COLO668 (cell line): Measurements from ENCODE around the gene MIER2.

Experiments
- DNase-seq: peaks from one replicate; lab custom pipeline; 2025; ENCODE audit not compliant: unreplicated experiment; lab: John Stamatoyannopoulos, UW

Gene MIER2

GRCh38 chr19:335486-336066 lies 9.0 kb downstream of the MIER2 start:
- DNase-seq = no peak

DNA sequence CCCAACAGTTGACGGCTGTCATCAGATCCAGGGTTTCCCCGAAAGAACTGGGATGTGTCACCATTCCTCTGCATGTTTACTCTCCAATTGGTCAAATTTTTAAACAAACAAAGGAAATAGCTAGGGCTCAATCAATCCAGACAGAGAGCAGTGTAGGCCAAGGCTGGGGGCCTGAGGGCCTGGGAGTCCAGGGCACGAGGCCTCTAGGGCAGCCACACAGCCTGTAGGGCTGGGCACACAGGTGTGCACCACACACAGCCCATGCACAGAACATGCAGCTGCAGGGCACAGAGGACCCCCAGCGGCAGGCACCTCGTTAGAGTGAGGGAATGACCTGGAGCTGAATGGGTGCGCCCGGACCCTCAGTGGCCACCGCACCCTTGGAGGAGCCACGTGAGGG lies 9.5 kb downstream of the MIER2 start:
- no peak for DNase-seq

GRCh38 chr19:334296-335071 lies 10.1 kb downstream of the MIER2 start:
- DNase-seq = no peak

GRCh38 chr19:330503-330902 lies 14.1 kb downstream of the MIER2 start:
- DNase-seq = no peak

DNA sequence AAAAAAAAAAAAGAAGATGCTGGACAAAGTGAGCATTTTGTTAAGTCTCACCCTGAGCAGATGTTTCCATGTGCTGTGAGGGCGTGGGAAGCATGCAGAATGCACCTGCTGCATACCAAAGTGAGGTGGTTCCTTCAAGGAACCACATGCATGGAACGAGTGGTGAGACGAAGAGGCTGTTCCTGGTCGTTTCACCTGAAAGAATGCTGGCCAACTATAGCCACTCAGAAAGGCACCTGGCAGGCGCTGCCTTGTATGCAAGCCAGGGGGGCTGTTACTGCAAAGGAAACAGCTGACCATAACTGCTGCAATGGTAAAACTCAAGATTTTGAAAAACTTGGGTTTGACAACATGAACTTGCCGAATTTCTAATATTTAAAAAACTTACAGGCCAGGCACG lies 14.7 kb downstream of the MIER2 start:
- no peak for DNase-seq

DNA sequence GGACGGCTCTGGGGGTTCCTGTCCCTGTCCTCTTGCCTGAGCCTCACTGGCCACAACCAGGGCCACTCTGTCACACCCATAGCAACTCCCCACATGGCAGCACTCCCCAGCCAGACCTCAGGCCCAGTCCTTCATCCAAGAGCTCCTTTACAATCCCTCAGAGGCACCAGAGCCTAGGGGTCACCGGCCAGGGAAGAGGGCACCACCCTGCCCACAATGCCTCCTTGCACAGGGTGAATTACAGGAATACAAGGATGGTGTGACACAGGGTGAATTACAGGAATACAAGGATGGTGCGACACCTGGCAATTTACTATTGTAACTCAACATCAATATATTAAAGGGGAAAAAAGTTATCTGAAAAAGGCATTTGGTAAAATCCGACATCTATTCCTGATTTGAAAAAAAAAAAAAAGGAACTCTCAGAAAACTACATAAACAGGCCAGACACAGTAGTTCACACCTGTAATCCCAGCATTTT lies 16.5 kb downstream of the MIER2 start:
- DNase-seq = no peak

- DNase-seq = no peak
These were observed 17.1 kb downstream of the MIER2 start for GRCh38 chr19:327291-328024.

DNA sequence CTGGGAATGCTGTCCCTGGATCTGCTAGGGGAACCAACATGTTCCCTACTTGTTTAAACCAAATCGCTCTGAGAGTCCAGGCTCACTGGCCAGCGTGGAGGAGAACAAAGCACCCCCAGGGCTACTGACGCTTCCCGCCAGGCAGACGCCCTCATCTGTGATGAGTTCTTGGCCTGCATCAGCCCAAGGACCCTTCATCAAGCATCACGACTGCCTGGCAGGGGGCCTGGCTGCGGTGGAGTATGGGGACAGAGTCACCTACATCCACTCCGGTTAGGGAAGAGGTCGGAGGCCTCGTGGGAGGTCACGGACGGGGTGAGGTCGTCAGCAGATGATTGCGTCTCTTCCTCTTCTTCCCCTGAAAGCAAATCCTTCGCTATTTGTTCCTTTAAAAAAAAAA lies 17.7 kb downstream of the MIER2 start:
- no peak for DNase-seq

DNA sequence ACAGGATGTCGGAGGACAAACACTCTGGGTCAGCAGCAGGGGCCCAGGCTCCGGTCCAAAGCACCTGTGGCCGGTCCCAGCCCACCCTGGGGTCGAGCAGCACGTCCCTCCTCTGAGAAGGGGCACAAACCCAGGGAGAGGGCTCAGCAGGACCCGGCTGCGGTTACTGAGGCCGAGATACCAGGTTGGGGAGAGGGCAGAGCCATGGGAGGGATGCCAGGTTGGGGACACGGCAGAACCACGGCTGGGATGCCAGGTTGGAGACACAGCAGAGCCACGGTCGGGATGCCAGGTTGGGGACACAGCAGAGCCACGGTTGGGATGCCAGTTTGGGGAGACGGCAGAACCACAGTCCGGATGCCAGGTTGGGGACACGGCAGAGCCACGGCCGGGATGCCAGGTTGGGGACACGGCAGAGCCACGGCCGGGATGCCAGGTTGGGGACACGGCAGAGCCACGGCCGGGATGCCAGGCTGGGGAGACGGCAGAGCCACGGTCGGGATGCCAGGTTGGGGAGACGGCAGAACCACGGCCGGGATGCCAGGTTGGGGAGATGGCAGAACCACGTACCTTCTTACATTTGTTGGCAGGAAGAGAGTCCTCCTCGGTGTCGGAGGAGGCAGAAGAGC lies 18.5 kb downstream of the MIER2 start:
- DNase-seq = no peak

- DNase-seq = no peak
These were observed 19.2 kb downstream of the MIER2 start for GRCh38 chr19:325173-325936.

- DNase-seq = no peak
These were observed 19.9 kb downstream of the MIER2 start for GRCh38 chr19:324716-325115.

DNA sequence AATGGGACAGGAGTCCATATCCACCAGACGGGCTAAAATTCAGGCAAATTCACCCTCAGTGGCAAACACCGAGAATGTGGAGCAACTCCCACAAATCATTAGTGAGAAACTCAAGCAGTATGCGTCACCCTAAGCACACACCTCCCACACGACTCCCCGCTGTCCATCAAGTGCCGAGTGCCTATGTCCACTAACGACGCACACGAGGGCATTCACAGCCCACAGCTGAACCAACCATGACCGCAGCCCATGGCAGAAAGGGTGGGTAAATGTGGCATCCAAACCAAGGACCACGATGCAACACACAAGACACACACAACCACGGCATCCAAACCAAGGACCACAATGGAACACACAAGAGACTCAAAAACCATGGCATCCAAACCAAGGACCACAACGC lies 22.0 kb downstream of the MIER2 start:
- no peak for DNase-seq

DNA sequence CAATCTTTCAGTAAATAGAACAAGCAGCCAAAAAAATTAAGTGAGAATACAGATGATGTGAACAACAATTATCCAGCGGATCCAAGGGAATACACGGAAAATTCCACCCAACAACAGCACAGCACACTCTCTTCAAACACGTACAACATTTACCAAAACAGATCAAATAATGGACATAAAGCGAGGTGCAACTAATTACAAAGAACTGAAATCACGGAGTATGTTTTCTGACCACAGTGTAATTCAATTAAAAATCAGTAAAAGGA lies 26.2 kb downstream of the MIER2 start:
- no peak for DNase-seq

DNA sequence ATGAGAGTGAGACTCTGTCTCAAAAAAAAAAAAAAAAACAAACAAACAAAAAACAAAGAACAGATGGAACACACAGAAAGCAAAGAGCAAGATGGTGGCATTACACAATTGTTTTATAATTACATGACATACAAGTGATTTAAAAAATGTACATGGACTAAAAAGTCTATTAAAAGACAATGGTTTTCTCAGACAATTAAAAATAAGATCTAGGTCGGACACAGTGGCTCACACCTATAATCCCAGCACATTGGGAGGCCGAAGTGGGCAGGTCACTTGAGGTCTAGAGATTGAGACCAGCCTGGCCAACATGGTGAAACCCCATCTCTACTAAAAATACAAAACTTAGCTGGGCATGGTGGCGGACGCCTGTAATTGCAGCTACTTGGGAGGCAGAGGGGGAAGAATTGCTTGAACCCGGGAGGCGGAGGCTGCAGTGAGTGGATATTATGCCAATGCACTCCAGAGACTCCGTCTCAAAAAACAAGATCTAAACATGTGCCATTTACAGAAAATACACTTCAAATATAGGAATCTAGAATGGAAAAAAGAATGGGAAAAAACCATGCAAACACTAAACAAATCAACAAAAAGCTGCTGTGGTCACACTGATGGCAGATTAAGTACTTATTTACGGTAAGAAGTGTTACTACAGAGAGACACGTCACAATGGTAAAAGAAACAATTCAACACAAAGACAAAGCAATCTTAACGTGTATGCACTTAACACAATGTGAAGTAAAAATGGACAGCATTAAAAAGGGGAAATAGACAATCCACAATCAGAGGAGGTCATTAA lies 26.7 kb downstream of the MIER2 start:
- no peak for DNase-seq

DNA sequence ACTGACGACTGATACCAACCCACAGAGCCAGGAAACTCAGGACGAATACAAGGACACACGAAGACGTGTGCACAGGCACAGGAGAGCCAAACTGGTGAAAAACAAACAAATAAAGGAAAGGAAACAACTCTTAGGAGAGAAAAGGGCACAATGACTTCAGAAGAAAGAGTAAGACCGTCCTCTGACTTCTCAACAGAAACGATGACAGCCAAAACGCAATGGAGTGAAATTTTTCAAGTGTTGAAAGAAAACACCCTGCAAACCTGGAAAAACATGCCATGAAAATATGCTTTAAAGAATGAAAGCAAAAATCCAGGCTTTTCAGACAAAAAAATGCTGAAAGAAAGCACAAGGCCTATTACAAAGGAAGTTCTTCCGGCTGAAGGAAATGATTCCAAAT lies 28.8 kb downstream of the MIER2 start:
- no peak for DNase-seq

DNA sequence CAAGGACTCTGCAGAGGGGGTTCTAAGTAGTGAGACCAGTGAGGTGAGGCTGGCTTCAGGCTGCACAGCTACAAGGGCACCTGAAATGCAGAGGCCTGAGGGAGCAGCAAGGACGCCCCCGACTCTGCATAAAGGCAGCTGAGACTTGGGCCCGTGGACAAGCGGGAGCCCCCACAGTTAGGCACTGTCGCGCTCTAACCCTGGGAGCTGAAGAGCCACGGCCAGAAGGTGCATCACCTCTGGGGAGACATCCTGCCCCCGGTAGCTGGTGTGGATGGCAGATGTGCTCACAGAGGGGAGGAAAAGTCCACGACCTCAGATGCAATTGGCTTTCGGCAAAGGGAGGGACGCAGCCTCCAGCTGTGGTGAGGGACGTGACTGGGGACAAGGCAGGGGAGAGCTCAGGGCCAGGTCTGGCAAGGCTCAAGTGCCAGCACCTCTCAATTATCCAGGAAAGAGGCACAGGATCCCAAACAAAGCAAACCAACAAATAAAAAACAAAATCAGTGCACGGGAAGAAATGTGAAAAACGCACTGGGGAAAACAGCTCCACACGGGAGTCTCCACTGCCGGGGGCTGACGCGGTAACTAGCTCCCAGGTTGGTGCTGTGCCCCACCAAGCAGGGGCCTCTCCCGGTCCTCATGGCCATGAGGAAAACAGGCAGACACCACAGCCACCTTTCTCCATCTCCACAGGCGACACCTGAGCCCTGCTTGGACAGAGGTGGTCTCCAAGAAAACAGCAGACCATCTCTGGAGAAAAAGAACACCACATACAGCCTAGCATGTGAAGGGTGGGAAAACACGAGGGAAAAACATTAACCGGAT lies 30.4 kb downstream of the MIER2 start:
- no peak for DNase-seq

- no peak for DNase-seq
These were observed 31.2 kb downstream of the MIER2 start for GRCh38 chr19:313169-313987.

DNA sequence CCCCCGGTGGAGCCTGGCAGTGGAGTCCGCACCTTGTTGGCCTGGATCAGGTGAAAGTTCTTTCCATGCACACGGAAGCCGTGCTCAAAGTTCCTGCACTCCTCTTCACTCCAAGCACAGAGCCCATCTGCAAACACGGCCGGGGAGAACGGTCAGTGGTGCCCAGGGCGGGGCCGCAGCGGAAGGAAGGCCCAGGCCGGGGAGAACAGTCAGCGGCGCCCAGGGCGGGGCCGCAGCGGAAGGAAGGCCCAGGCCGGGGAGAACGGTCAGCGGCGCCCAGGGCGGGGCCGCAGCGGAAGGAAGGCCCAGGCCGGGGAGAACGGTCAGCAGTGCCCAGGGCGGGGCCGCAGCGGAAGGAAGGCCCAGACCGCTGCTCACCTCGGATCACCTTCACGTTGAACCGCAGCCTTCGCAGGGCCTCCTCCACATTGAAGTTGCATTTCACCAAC lies 32.8 kb downstream of the MIER2 start:
- DNase-seq = no peak
